SW480 (cell line): ENCODE results near the gene KCNJ6.
"Not testable (repeated sequence)": the region's sequence is repeated elsewhere in the genome, so short reads cannot be mapped to it uniquely, and the experiment has no call there.

Source experiments
- DNase-seq: peaks from one replicate; pipeline ENCODE4 v3.0.0-alpha.2; 2016; ENCODE audit warnings: low spot score

The KCNJ6 gene, protein sequence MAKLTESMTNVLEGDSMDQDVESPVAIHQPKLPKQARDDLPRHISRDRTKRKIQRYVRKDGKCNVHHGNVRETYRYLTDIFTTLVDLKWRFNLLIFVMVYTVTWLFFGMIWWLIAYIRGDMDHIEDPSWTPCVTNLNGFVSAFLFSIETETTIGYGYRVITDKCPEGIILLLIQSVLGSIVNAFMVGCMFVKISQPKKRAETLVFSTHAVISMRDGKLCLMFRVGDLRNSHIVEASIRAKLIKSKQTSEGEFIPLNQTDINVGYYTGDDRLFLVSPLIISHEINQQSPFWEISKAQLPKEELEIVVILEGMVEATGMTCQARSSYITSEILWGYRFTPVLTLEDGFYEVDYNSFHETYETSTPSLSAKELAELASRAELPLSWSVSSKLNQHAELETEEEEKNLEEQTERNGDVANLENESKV

DNA sequence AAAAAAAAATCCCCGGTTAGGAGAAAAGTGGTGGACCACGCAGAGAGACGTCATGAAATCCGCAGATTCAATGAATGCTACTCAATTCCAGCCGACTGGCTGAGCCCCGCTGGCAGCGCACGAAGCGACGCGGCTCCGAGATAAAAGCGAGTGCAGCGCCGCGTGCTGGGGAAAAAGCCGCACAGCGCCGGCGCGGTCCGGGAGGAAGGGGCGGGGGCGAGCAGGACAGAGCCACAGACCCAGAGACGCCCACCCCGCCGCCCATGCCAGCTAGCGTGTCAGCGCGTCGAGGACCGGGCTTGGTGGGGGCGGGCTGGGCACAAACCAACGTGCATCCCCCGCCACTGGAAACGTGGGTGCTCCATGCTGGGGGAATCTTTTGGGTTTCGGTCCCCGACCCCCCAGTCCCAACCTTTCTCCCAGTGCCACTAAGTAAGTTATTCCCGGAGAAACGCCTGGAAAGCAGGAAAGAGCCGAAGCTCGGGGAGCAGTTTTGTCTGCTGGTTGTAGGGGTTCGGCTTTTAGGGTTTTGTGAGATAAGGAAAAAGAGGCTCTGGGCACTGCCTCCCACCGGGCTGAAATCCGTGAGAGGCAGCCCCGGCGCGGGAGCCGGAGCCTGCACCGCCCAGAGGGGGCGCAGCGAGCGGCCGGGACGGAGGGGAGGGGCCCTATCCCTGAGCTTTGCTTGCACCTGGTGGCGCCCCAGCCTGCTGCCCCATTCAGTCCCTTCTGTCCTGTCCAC, at the start of gene KCNJ6:
KCNJ6 (minus strand) TSS at position 148 of the 742 bp plus-strand sequence. CDS start 75,775 bp downstream, outside the sequence.
- DNase-seq = peak; percentile 36

DNA sequence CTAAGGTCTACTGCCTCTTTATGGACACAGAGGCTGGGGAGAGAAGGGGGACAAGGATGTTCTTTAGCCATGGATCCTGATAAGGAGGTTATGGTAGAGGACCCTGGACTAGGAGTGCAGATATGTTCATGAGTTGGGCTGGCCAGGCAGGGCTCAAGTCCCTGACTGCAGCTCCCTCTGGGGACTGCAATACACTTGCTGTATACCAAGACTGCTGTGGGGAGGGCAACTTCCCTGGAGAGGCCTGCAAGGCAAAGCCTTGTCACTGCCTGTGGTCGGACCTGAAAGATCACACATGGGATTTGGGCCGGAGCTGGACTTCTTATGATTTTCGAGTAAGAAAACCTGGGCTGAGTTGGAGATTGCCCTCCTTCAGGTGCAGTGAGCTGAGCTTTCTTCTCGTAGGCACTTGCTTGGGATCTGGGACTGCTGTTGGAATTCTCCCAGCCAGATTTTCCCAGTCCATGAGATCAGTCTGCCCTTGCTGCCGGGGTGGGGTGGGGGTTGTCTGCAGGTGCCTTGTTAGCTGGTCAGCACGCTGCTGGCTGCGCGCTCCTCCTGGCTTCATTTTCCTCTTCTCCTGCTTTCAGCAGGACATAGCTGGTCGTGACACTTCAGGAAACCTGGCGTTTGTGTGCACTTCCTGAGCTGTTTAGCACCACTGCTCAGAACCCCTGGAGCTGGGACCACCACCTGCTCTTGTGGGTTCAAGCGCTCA, 49.0 kb upstream of the KCNJ6 start:
- no peak for DNase-seq

GRCh38 chr21:37958537-37958936, 42.3 kb upstream of the KCNJ6 start:
- DNase-seq = no peak

DNA sequence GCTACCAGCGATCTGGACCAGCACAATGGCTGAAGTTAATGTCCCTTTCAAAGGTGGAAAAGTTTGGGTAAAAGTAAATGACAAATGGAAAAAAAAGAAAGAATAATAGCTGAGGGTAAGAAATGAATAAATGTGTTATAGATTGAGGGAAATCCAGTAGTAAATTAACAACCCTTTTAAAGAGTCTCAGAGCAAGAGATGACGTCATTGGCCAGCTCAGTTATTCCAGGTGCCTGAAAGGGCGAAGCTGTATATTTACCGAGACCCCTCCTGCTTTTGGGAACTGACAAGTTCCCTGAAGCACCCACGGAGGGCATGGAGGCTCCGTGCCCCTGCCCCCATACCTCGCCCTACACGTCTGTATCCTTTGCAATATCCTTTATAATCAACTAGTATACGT, 40.5 kb upstream of the KCNJ6 start:
- no peak for DNase-seq

- DNase-seq = no peak
These were observed 28.8 kb upstream of the KCNJ6 start for GRCh38 chr21:37945036-37945435.

GRCh38 chr21:37944496-37944895, 28.2 kb upstream of the KCNJ6 start:
- no peak for DNase-seq

DNA sequence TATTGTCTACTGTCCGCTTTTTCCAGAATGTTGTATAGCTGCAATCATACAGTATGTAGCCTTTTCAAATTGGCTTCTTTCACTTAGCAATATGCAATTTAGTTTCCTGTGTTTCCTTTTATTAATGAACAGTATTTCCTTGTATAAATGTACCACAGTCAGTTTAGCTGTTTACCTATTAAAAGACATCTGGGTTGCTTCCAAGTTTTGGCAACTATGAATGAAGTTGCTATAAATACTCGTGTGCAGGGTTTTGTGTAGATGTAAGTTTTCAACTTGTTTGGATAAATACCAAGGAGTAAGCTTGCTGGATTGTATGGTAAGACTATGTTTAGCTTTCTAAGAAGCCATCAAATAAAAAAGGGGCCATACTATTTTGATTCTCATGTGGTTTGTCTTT, 24.4 kb upstream of the KCNJ6 start:
- no peak for DNase-seq

GRCh38 chr21:37939838-37940237, 23.6 kb upstream of the KCNJ6 start:
- no peak for DNase-seq

DNA sequence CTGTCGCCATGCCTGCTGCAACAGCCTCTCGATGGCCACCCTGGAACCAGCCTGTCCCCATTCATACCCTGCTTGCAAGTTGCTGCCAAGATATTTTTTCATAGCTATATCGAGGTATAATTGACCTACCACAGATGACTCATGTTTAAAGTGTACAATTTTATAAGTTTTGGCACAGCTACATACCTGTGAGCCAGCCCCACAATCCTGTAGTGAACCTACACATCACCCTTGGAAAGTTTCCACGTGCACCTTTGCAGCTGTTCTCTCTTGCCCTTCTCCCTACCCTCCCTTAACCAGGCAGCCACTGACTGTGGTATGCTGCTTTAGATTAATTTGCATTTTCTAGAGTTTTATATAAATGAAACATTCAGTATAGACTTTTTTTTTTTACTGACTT, 23.0 kb upstream of the KCNJ6 start:
- peak; percentile 13 for DNase-seq

- no peak for DNase-seq
These were observed 21.4 kb upstream of the KCNJ6 start for GRCh38 chr21:37937668-37938067.

GRCh38 chr21:37936010-37936785, 19.9 kb upstream of the KCNJ6 start:
- DNase-seq = no peak

- no peak for DNase-seq
These were observed 16.7 kb upstream of the KCNJ6 start for GRCh38 chr21:37932936-37933335.

DNA sequence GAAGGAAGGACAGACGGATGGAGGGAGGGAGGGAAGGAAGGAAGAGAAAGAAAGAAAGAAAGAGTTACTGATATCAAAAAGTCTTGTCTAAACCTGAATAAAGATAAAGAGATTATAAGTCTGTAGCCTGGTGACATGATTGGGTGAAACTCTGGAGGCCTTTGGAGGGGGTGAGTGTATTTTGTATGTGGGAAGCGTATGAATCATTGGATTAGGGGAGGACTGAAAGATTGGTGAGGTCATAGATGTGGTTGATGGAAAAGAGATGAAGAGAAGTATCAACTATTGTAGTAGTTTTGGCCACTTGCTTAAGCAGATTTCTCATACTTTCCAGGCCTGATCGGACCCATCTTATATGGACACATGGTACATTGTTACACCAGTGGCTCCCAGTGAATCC, 11.5 kb upstream of the KCNJ6 start:
- DNase-seq = no peak

DNA sequence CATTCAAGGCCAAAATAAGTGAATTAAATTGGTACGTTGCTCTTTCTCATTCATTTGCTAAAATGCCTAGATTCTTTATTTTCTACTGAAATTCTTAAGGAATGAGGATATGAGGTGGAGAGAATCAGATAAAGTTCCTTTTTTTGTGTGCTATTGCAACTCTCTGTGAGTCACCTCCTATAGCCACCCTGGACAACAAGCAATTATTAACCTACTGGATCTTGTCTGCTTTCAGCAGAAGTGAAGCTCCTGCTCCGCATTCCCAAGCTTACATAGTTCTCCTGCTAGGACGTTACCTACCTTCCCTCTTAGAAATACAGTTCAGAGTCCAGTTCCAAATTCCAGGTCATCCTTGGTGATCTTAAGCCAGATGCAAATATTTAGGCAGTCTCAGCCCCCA, 4.8 kb upstream of the KCNJ6 start:
- no peak for DNase-seq

GRCh38 chr21:37920302-37920701, 4.0 kb upstream of the KCNJ6 start:
- DNase-seq = not testable (repeated sequence)

DNA sequence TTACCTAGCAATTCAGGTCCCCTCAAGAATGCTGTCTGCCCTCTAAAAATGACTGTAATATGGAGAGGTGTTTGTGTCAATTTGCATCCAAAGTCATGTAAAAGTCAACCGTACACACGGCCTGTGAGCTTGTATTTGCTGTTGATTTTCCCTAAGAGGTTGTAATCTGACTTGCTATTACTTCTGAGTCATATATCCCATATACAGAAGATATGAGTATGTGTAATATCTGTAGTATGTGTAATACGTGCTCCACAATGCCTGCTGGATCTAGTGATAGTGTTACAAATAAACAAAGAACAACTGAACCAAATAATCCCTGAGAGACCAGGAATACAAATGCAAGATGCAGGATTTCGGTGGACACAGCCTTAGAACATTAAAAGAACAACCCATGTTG, 1.4 kb upstream of the KCNJ6 start:
- DNase-seq = no peak

- DNase-seq = no peak
These were observed 332 bp downstream of the KCNJ6 start for GRCh38 chr21:37915941-37916309.

DNA sequence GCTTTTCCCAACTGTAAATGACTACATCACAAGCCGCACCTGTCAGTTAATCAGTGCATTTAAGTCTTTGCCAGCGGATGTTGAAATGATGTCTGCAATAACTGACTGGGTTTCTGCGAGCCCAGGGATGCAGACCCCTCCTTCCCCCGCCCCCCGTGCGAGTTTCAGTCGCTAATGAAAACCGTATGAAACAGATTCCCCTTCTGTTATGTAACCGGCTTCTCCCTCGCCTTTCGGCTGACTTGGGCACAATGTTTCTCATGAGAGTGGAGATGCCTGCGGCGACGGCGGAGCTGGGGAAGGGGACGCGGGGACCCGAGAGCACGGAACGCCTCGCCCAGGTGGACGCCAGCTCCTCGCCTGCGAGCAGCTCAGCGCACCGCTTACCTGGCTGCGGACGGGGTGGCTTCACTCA, 753 bp downstream of the KCNJ6 start:
- no peak for DNase-seq

DNA sequence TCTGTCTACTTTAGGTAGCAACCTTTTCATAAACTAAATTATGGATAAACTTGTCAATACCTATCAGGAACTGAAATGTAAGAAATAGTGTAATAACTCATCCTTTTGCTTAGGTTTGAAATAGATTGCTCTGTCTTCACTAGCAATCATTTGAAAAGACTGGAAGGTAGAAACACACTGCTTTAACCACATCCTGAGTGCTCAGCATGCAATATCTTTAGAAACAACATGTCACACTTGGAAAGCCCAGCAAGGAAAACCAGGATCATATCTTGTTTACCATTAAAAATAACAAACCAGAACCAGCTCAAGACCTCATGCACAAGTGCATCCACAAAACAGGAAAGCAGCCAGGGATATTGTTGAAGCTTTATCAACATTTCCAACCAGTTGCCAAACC, 3.6 kb downstream of the KCNJ6 start:
- no peak for DNase-seq

- no peak for DNase-seq
These were observed 6.3 kb downstream of the KCNJ6 start for GRCh38 chr21:37909936-37910335.

DNA sequence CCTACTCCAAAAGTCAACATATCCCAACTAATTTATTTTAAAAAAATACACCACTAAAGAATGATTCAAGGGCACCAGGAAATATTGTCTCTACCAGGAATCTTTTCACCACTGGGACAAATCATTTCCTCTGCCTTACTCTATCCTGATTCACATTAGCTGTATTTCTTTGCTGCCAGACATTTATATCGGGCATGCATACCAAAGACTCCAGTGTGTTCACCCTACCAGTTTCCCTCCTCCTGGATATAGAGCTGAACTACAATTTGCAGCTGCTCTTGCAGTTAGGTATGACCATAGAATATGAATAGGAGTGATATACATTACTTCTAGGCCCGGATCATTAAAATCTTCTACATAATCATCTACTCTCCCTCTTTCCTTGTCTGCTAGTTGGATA, 7.6 kb downstream of the KCNJ6 start:
- no peak for DNase-seq

GRCh38 chr21:37907076-37907475, 9.2 kb downstream of the KCNJ6 start:
- no peak for DNase-seq
